NCI-H146 treated with DMSO at 0.1 percent for 48 hours (cell line): ENCODE measurements around the gene SERPINA12.

Experiments used
- DNase-seq: peaks from one replicate; lab custom pipeline; 2025; ENCODE audit not compliant: unreplicated experiment; lab: John Stamatoyannopoulos, UW

SERPINA12 gene

GRCh38 chr14:94509356-94509755, at the start of gene SERPINA12:
SERPINA12 (minus strand) TSS chr14:94509469; CDS start chr14:94498397, 11,072 bp downstream.
- no peak for DNase-seq

GRCh38 chr14:94558842-94559241, 49.6 kb upstream of the SERPINA12 start:
- no peak for DNase-seq

- no peak for DNase-seq
These were observed 48.1 kb upstream of the SERPINA12 start for GRCh38 chr14:94557327-94557726.

- DNase-seq, result no peak
These were observed 46.7 kb upstream of the SERPINA12 start for GRCh38 chr14:94555991-94556390.

- DNase-seq, result no peak
These were observed 40.8 kb upstream of the SERPINA12 start for GRCh38 chr14:94550041-94550440.

- DNase-seq, result no peak
These were observed 40.0 kb upstream of the SERPINA12 start for GRCh38 chr14:94548999-94549985.

- DNase-seq, result no peak
These were observed 39.1 kb upstream of the SERPINA12 start for GRCh38 chr14:94548131-94548998.

GRCh38 chr14:94547726-94548125, 38.5 kb upstream of the SERPINA12 start:
- no peak for DNase-seq

GRCh38 chr14:94547151-94547680, 37.9 kb upstream of the SERPINA12 start:
- DNase-seq, result no peak

- DNase-seq, result no peak
These were observed 36.0 kb upstream of the SERPINA12 start for GRCh38 chr14:94545131-94545841.

- DNase-seq, result no peak
These were observed 35.5 kb upstream of the SERPINA12 start for GRCh38 chr14:94544726-94545125.

- no peak for DNase-seq
These were observed 34.3 kb upstream of the SERPINA12 start for GRCh38 chr14:94543449-94544124.

- no peak for DNase-seq
These were observed 33.7 kb upstream of the SERPINA12 start for GRCh38 chr14:94542811-94543440.

- no peak for DNase-seq
These were observed 33.0 kb upstream of the SERPINA12 start for GRCh38 chr14:94542111-94542810.

- DNase-seq, result no peak
These were observed 32.1 kb upstream of the SERPINA12 start for GRCh38 chr14:94541234-94541975.

- no peak for DNase-seq
These were observed 30.9 kb upstream of the SERPINA12 start for GRCh38 chr14:94540031-94540794.

- DNase-seq, result no peak
These were observed 29.9 kb upstream of the SERPINA12 start for GRCh38 chr14:94539181-94539580.
